NCI-H2227 treated with DMSO at 0.1 percent for 48 hours (cell line): ENCODE data around the gene ARHGAP1.
"Not testable (repeated sequence)": the region's sequence is repeated elsewhere in the genome, so short reads cannot be mapped to it uniquely, and the experiment has no call there.

Source experiments
- DNase-seq: peaks from one replicate; lab custom pipeline; 2025; lab: John Stamatoyannopoulos, UW

Gene ARHGAP1

DNA sequence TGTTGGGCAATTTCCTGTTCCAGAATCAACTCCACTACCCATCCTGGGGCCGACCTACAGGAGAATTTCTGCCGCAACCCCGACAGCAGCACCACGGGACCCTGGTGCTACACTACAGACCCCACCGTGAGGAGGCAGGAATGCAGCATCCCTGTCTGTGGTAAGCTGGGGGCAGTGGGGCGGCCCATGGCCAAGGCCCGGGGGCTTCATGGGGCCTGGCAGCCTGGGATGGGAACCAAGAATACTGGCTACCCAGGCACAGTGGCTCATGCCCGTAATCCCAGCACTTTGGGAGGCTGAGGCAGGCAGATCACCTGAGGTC lies 22.9 kb upstream of the ARHGAP1 start:
- no peak for DNase-seq

DNA sequence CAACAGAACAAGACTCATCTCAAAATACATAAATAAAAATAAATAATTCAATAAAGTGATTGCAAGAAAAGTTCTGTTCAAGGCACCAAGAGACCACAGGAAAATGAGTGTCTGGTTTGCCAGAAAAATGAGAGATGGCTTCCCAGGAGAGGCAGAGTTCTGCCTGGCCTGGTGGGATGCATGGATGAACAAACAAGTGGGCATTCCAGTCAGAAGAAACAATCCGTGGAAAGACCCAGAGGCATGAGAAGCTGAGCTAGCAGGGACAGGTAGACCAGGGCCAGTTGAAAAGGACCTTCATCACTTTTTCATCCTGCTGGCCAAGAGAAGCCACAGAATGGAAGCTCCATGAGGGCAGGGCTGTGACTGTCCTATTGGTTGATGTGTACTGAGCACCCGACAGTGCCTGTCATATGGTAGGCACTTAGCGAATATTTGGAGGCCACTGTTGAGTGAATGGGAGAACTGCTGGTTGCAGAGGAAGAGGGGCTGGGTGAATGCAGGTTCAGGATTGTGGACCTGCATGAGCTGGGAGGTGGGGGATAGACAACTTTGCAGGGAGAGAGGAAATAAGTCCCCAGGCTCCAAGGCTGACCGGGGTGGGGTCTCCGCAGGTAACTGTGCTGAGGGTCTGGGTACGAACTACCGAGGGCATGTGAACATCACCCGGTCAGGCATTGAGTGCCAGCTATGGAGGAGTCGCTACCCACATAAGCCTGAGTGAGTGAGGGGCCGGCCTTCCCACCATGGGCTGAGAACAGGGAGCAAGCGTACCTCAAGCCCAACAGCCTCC lies 22.3 kb upstream of the ARHGAP1 start:
- no peak for DNase-seq

DNA sequence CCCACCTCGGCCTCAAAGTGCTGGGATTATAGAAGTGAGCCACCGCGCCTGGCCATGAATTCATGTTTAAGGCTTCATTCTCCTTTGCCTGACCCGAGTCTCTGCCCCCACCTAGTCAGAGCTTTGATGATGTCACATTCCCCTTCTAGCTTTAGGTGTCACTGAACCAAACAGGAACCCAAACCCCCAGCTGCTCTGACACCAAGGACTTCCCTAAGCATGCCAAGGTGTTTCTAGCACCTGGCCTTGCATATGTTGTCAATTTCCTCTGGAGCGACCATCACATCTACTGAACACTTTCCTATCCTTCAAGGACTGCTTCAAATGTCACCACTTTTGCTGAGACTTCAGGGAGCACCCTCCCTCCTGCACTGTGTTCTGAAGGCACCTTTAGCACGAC lies 20.9 kb upstream of the ARHGAP1 start:
- no peak for DNase-seq

DNA sequence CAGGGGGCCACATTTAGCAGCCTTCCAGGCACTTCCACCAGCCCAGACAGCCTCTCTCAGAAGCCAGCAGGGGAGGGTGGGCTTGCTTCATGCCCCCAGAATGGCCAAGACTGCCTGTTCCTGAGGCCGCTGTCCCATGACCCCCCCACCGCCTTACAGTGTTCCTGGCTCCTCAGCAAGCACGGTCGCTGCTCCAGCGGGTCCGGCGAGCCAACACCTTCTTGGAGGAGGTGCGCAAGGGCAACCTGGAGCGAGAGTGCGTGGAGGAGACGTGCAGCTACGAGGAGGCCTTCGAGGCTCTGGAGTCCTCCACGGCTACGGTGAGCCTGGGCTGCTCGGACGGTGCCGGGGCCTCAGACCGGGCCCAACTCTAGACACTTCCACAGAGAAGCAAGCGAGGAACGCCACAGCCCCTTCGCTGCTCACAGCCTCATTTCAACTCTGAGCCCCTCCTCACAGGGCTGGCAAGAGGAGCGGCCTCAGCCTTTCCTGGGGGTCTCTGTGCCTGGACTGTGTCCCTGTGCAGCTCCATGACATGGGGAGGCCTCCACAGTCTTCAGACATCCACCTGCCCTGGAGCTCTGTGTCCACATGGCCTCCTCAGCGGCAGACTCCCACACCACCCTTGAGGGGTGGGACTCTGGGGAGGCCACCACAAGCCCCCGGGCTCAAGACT lies 19.3 kb upstream of the ARHGAP1 start:
- no peak for DNase-seq

DNA sequence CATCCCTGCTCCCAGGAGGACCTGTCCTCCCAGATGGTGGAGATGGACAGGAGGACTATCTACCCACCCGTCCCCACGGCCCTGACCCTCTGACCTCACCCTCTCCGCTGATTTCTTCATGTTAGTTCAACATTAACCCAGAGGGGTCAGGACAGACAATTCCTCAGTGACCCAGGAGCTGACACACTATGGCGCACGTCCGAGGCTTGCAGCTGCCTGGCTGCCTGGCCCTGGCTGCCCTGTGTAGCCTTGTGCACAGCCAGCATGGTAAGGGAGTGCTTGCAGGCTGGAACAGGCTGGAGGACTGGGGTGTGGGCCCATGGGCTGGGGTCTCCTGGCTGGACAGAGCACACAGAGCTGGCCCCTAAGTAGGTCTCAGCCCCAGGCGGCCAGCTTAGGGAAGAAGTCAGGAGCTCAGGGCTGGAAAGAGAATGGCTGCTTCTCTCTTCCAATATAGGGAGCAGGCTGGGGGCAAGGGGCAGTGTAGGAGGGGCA lies 18.7 kb upstream of the ARHGAP1 start, which contains the start of gene F2:
TSS of gene F2 (plus strand) at position 166 of the 495 bp plus-strand sequence. CDS start at position 189, 23 bp downstream.
- no peak for DNase-seq

DNA sequence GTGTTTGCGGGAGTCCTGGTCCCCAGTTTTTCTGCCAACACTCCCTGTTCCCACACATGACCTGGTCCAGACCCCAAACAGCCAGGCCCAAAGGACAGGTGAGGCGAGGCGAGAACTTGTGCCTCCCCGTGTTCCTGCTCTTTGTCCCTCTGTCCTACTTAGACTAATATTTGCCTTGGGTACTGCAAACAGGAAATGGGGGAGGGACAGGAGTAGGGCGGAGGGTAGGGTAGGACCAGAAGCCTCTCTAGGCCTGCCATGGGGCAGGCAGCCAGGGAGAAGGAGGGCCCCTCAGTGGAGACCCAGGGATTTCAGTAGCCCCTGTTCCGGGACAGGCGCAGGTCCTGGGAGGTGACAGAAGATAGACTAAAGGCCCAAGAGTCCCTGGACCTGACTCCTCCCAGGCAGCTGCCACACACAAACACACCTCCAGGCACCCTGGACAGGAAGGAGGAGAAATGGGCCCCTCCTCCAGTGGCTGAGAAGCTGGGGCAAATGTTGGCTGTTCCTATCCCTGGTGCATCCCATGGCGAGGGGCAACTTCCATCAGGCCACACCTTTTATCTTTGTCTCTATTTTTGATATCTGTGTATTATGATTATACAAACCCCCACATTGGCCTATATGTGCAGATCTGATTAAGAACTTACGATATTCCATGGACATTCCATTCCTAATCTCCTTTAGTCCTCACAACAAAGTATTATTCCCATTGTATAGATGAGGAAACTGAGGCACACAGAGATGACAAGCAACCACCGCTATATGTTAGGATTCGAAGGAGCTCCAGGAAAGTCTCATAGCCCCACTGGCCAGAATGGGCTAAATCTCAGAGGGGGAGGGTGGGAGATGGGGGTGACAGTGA lies 18.0 kb upstream of the ARHGAP1 start:
- DNase-seq = no peak

DNA sequence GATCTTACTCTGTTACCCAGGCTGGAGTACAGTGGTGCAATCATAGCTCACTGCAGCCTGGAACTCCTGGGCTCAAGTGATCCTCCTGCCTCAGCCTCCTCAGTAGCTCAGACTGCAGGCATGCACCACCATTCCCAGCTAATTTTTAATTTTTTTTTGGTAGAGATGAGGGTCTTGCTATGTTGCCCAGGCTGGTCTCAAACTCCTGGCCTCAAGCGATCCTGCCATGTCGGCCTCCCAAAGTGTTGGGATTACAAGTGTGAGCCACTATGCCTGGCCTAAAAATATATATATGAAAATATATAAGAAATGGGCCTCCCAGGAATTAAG lies 17.4 kb upstream of the ARHGAP1 start:
- DNase-seq = not testable (repeated sequence)

DNA sequence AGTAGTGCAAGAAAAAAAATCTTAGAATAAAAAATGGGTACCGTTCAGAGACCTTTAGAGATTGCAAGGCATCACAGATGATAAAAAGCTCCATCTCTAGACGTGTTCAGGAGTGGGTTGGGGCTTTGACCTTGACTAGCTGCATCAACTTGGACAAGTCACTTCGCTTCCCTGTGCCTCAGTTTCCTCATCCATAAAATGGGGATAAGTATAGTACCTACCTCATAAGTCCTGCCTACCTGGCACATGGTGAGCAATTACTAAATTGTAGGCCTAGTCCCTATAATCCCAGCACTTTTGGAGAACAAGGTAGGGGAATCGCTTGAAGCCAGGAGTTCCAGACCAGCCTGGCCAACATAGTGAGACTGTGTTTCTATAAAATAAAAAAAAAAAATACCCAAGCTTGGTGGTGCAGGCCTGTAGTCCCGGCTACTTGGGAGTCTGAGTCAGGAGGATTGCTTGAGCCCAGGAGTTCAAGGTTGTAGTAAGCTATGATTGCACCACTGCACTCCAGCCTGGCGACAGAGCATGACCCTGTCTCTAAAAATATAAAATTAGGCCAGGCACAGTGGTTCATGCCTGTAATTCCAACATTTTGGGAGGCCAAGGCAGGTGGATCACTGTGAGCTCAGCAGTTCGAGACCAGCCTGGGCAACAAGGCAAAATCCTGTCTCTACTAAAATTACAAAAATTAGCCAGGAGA lies 12.6 kb upstream of the ARHGAP1 start:
- DNase-seq = no peak

DNA sequence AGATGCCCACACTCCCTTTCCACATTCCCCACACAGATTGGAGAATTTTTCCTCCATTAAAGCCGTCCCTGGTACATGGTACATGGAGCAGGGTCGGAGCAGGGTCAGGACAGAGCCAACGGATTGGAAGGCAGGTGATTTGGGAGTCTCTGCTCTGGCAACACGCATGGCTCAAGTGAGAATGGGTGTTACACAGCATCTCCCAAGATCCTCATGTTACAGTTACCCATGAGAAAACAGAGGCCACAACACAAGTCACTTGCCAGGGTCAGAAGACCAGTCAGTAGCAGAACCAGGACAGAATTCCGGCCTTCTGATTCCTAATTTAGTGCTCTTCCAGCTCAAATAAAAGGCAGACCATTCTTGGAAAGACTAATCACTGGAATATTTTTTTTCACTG lies 10.9 kb upstream of the ARHGAP1 start:
- DNase-seq = no peak

DNA sequence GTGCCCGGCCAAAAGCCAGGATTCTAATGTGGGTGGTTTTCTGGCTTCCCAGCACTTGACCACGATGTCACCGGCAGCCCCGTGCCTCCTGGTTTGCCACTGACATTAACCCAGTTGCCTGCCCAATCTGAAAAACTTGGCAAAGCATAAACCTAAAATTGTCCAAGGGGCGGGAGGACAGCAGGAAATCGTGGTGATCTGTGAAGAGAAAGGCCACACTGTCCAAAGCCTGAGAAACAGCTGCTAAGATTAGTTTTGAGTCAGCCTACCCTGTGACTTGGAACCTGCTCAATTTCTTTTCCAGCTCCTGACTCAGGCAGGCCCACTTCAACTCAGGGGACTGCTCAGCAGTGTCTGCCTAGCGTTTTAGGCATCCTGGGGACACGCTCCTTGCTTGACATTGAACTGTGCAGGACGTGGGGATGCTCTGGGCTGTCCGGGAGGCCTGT lies 10.4 kb upstream of the ARHGAP1 start:
- DNase-seq = no peak

DNA sequence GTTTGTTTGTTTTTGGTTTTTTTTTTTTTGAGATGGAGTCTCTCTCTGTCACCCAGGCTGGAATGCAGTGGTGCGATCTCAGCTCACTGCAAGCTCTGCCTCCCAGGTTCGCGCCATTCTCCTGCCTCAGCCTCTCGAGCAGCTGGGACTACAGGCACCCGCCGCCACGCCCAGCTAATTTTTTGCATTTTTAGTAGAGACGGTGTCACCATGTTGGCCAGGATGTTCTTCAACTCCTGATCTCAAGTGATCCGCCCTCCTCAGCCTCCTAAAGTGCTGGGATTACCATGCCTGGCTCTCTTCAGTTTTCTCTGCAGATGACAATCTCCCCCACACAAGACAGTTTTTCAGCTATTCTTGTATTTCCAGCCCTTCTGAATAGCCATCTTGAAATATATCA lies 8.9 kb upstream of the ARHGAP1 start:
- DNase-seq = not testable (repeated sequence)

DNA sequence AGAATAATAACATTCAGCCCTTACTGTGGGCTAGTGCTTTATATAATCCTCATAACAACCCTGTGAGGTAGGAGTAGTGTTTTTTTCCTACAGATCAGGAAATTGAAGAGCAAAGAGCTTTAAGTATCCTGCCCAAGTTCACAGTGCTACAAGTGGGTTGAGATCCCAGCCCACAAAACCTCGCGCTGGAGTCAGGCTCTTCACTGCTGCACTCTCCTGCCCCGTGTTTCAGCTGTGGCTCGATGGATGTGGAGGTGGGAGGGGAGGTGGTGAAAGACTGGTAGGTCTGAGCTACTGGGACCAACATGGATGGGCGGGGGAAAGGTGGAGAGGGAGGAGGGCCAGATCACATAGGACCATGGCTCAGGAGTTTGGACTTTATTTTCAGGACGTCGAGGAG lies 6.5 kb upstream of the ARHGAP1 start:
- DNase-seq = no peak

DNA sequence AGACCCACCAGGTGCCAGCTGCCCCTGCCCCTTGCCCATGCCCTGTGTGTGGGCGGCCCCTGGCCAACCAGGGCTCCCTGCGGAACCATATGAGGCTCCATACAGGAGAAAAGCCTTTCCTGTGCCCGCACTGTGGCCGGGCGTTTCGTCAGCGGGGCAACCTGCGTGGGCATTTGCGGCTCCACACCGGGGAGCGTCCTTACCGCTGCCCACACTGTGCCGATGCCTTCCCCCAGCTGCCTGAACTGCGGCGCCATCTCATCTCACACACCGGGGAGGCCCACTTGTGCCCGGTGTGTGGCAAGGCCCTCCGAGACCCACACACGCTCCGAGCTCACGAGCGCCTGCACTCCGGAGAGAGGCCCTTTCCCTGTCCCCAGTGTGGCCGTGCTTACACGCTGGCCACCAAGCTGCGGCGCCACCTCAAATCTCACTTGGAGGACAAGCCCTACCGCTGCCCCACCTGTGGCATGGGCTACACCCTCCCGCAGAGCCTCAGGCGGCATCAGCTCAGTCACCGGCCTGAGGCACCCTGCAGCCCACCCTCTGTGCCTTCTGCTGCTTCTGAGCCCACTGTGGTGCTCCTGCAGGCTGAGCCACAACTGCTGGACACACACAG lies 4.8 kb upstream of the ARHGAP1 start:
- DNase-seq = no peak

DNA sequence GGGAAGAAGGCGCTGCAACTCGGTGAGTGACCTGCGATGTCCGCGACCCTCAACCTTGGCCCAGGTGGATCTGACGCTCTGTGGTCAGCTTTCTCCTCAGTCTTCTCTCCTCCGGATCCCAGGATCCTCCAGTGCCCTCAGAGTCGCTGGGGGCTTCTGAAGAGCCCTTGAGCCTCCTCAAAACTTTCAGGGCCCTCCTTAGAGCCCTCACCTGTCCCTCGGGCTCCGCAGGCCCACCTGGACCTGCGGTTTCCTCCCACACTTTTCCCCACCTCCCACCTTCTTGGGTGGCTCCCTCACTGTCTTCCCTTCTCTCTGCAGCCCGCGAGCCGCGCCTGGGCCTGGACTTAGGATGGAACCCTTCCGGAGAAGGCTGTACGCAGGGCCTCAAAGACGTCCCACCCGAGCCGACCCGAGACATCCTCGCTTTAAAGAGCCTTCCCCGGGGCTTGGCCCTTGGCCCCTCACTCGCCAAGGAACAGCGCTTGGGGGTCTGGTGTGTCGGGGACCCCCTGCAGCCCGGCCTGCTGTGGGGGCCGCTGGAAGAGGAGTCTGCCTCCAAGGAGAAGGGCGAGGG lies 747 bp upstream of the ARHGAP1 start:
- no peak for DNase-seq

DNA sequence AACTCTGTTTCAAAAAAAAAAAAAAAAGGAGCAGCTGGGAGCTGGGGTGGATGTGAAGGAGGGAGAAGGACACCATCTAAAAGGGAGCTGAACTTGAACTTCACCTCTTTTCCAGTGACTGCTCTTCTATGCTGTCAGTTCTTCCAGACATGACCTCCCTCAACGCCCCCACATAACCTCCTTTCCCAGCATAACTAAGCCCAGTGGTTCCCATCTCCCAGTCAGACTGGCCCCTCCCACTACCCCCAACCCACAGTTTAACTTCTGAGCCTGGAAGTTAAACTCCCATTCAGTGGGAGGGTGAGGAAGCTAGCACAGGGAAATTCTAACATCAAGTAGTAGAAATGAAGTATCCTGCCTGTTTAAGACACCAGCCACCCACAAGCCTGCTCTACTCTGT lies 1.8 kb downstream of the ARHGAP1 start:
- no peak for DNase-seq

DNA sequence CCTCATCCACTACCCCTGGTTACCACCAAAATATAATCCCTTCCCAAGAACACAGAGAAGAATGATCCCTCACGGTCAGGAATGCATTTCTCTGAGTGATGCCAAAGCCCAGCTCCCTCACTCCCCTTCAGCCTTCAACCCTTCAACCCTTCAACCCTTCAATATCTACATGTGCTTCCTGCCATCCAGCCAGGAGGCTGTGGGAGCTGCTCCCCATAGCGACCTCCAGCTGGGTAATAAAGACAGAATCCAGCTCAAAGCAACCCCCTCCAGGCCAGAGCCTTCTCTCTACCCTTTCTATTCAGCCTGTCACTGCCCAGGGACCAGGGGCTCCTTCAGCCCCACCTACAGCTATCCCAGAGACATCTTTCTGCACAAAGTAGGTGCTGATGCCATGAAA lies 2.7 kb downstream of the ARHGAP1 start:
- no peak for DNase-seq

DNA sequence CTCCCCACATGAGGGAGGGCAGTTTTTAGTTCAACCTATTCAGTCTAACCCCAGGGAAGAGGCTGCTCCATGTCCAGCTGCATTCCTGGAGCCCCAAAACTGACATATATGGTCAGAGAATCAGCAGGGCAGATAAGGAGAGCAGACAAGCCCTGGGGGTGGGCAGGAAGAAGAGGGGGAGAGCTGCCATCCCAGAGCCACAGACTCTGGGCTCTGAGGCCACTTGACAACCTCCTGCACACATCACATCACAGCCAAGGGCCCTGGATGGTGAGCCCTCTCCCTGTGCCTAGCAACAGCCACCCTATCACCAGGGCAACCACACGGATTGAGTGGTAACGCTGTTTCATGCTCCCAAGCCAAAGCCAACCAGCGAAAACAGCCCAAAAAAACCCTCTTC lies 3.1 kb downstream of the ARHGAP1 start:
- no peak for DNase-seq

DNA sequence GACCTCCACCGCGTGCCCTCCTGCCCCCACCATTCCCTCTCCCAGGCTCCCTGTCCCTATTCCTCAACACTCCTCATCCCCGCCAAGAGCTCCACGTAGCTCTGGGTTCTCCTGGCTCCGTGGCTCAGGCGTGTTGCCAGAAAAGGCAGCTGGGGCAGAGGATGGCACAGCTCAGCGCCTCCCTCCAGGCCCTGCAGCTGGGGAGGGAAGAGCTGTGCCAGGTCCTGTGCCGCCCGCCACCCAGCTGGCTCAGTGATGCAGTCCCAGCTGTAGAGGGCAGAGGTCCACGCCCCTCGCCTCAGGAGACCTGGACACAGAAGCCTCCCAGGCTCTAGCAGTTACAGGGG lies 4.2 kb downstream of the ARHGAP1 start:
- no peak for DNase-seq

DNA sequence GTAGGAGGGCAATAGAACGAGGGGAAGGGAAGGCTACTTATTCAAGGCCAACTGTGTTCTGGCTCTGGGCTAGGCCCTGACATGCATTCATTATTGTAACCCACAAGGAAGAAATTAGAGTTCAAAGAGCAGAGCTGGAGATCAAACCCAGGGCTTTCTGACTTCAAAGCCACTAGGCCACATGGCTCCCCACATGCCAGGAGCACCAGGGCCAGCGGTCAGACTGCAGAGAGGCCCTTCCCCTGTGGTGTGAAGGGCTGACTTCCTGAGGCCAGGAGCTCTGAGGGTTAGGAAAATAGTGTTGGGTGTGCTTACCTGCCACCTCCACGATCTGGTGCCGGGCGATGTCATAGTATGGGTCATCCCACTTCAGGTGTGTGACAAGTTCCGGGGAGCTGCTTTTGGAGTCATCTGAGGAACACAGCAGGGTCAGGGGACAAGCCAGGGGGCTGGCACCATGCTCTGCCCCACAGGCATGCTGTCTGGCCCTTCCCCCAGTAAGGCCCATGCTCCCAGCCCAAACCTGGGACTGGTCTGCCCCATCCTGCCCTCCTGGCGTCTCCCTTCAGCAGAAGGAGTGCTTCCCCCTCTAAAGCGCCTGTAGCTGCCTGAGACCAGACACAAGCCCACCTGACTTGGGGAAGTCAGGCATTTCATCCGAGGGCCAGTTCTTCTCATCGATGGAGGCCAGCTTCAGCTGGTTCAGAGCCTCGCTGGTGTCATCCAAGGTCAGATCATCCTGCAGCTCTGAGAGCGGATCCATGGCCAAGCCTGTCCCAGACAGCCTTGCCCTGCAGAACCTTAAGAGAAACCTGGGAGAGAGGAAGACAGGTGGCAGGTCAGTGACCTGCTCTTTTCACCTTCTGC lies 4.8 kb downstream of the ARHGAP1 start:
- no peak for DNase-seq

DNA sequence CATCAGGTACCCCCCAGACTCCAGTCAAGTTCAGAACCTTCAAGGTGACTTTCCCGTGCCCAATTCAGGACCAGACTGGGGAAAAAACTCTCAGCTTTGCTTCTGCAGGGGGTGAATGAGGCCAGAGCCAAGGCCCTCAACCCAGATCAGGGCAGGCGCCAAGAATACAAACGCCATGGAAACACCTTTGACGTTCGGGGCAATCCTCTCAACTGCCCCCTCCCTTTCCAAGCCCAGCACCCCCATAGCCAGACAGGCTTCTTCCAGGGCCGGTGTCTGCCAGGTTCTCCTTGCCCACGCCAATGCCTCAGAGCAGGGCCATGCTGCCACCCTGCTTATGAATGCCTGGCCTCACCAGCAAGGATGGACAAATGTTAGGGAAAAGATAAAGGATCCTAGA lies 5.8 kb downstream of the ARHGAP1 start:
- DNase-seq = no peak
